T-helper 2 cell (primary cell): ENCODE results near the gene VCX2.
"Not testable (repeated sequence)": the region's sequence is repeated elsewhere in the genome, so short reads cannot be mapped to it uniquely, and the experiment has no call there.

ENCODE experiments used
- DNase-seq, 5 experiments: peaks; one replicate each; pipeline versions ENCODE4 v3.0.0 to v3.0.0-alpha.2; 2012 to 2022

VCX2 gene

DNA sequence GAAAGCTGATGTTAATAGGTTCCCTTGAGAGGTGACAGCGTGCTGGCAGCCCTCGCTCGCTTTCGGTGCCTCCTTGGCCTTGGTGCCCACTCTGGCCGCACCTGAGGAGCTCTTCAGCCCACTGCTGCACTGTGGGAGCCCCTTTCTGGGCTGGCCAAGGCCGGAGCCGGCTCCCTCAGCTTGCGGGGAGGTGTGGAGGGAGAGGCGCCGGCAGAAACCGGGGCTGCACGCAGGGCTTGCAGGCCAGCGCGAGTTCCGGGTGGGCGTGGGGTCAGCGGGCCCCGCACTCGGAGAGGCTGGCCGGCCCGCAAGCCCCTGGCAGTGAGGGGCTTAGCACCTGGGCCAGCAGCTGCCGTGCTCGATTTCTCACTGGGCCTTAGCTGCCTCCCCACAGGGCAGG lies 49.7 kb downstream of the VCX2 start:
- DNase-seq = not testable (repeated sequence)
